Neuronal stem cell (in vitro differentiated cells): ENCODE results near the gene MGMT.
A peak's percentile ranks its signal among the peaks of the same experiment; 100 is the strongest.

ENCODE experiments used
- DNase-seq: peaks from one replicate; pipeline ENCODE4 v3.0.0-alpha.2; 2013; ENCODE audit warnings: low spot score
- H2AFZ ChIP-seq: one replicate; pipeline ENCODE4 v1.6.1; 2013; ENCODE audit warnings: mild to moderate bottlenecking, low read length, inconsistent platforms
- H2AK5ac ChIP-seq: 2 replicates; pipeline ENCODE4 v1.6.1; 2013; ENCODE audit warnings: low read depth, mild to moderate bottlenecking, inconsistent platforms, low read length, moderate library complexity, mixed read lengths
- H2BK120ac ChIP-seq: 2 replicates; pipeline ENCODE4 v1.6.1; 2013; ENCODE audit warnings: low read depth, mild to moderate bottlenecking, inconsistent platforms, low read length, moderate library complexity, mixed read lengths
- H2BK12ac ChIP-seq: one replicate; pipeline ENCODE4 v1.6.1; 2013; ENCODE audit warnings: low read length, inconsistent platforms
- H2BK15ac ChIP-seq: 2 replicates; pipeline ENCODE4 v1.6.1; 2013; ENCODE audit warnings: mild to moderate bottlenecking, low read length, inconsistent platforms, mixed read lengths
- H2BK5ac ChIP-seq: one replicate; pipeline ENCODE4 v1.6.1; 2013; ENCODE audit warnings: inconsistent platforms, mild to moderate bottlenecking, low read length, moderate library complexity
- H3K14ac ChIP-seq: one replicate; pipeline ENCODE4 v1.6.1; 2013; ENCODE audit warnings: low read length, inconsistent platforms
- H3K18ac ChIP-seq: 2 replicates; pipeline ENCODE4 v1.6.1; 2013; ENCODE audit warnings: low read length, inconsistent platforms
- H3K23ac ChIP-seq: 2 replicates; pipeline ENCODE4 v1.6.1; 2013; ENCODE audit warnings: low read depth, mild to moderate bottlenecking, mixed read lengths, low read length, inconsistent platforms; ENCODE audit not compliant: poor library complexity
- H3K27ac ChIP-seq: replicated peaks from 3 replicates; pipeline ENCODE4 v1.5.1; 2013; ENCODE audit warnings: low read length, inconsistent platforms
- H3K27me3 ChIP-seq, 3 experiments: 2 replicates each; pipeline ENCODE4 v1.6.1; 2013; ENCODE audit warnings: low read length in 3 of 3, mild to moderate bottlenecking in 2 of 3, inconsistent platforms in 1 of 3, low read depth in 1 of 3, mixed read lengths in 1 of 3, moderate library complexity in 1 of 3; ENCODE audit not compliant: control insufficient read depth in 3 of 3, insufficient read depth in 3 of 3
- H3K36me3 ChIP-seq, 2 donors: replicated peaks in 1 of 2; 2 replicates each; pipeline ENCODE4 v1.6.1; 2013; ENCODE audit warnings: low read length in 2 of 2; ENCODE audit not compliant: control insufficient read depth in 2 of 2, insufficient read depth in 2 of 2
- H3K4ac ChIP-seq: 2 replicates; pipeline ENCODE4 v1.6.1; 2013; ENCODE audit warnings: inconsistent platforms, mild to moderate bottlenecking, low read length, moderate library complexity
- H3K4me1 ChIP-seq, 2 donors: 1 replicate in 1 of 2; 2 replicates in 1 of 2; pipeline ENCODE4 v1.6.1; 2013; ENCODE audit warnings: low read length in 2 of 2, low read depth in 1 of 2; ENCODE audit not compliant: control insufficient read depth in 2 of 2, insufficient read depth in 1 of 2
- H3K4me2 ChIP-seq: one replicate; pipeline ENCODE4 v1.6.1; 2013; ENCODE audit warnings: mild to moderate bottlenecking, low read length, inconsistent platforms; ENCODE audit not compliant: insufficient read depth, poor library complexity, severe bottlenecking
- H3K4me3 ChIP-seq, 2 donors: 2 replicates each; pipeline ENCODE4 v1.5.1; 2013; ENCODE audit warnings: low read length in 2 of 2, mild to moderate bottlenecking in 2 of 2, inconsistent platforms in 1 of 2, moderate library complexity in 1 of 2
- H3K79me1 ChIP-seq: one replicate; pipeline ENCODE4 v1.6.1; 2013; ENCODE audit warnings: low read depth, mild to moderate bottlenecking, inconsistent platforms, low read length, moderate library complexity
- H3K9ac ChIP-seq: one replicate; pipeline ENCODE4 v1.6.1; 2013; ENCODE audit warnings: mild to moderate bottlenecking, low read depth, low read length, inconsistent platforms; ENCODE audit not compliant: poor library complexity
- H3K9me3 ChIP-seq, 2 donors: replicated peaks in 1 of 2; 2 replicates each; pipeline versions ENCODE3 to v1.6.1; 2013; ENCODE audit warnings: low read length in 2 of 2, mild to moderate bottlenecking in 2 of 2, inconsistent platforms in 1 of 2, low read depth in 1 of 2, mixed read lengths in 1 of 2, moderate library complexity in 1 of 2; ENCODE audit not compliant: control insufficient read depth in 2 of 2, insufficient read depth in 1 of 2
- H4K8ac ChIP-seq: one replicate; pipeline ENCODE4 v1.6.1; 2013; ENCODE audit warnings: low read depth, mild to moderate bottlenecking, inconsistent platforms, low read length, moderate library complexity
- H4K91ac ChIP-seq: one replicate; pipeline ENCODE4 v1.6.1; 2013; ENCODE audit warnings: low read length, low read depth, mild to moderate bottlenecking, inconsistent platforms; ENCODE audit not compliant: poor library complexity
- WGBS, 2 donors: extraction: QIAGEN DNeasy Blood & Tissue Kit; methylation state at CpG; one replicate each; pipeline ENCODE4 v1.1.7; 2013; ENCODE audit warnings: missing lambda C conversion rate in 2 of 2, mixed read lengths in 1 of 2; ENCODE audit not compliant: insufficient read length in 2 of 2, insufficient replicate concordance in 1 of 2; ENCODE audit errors: extremely low coverage in 2 of 2; 5-methylcytosine and 5-hydroxymethylcytosine counted together

MGMT gene

GRCh38 chr10:129788215-129788614 lies 321.2 kb downstream of the MGMT start:
- Histone ChIP-seq H4K91ac (no peak overlapping the region), H3K18ac (peak overlapping the region; percentile 8), H2AFZ (no peak overlapping the region), H3K36me3 (peaks cover 0 to 2% of the 10 kb centered on the region in 2 donors), H2BK15ac (no peak overlapping the region), H3K9ac (no peak overlapping the region), H2BK5ac (no peak overlapping the region), H3K4ac (no peak overlapping the region), H3K9me3 (peaks cover 0 to 2% of the 10 kb centered on the region in 2 donors), H2BK120ac (no peak overlapping the region), H3K23ac (no peak overlapping the region), H2BK12ac (no peak overlapping the region), H3K4me3 (no peak overlapping the region), H3K4me2 (no peak overlapping the region), H3K27ac (no peak overlapping the region), H4K8ac (no peak overlapping the region), H3K4me1 (no peaks in the 10 kb centered on the region), H2AK5ac (no peak overlapping the region), H3K27me3 (no peaks in the 10 kb centered on the region), H3K14ac (no peak overlapping the region), H3K79me1 (no peaks in the 10 kb centered on the region)
- whole genome bisulfite sequencing, 2 donors, result no CpG with 5 or more reads among the region's 10 CpGs
- DNase-seq, result no peak

DNA sequence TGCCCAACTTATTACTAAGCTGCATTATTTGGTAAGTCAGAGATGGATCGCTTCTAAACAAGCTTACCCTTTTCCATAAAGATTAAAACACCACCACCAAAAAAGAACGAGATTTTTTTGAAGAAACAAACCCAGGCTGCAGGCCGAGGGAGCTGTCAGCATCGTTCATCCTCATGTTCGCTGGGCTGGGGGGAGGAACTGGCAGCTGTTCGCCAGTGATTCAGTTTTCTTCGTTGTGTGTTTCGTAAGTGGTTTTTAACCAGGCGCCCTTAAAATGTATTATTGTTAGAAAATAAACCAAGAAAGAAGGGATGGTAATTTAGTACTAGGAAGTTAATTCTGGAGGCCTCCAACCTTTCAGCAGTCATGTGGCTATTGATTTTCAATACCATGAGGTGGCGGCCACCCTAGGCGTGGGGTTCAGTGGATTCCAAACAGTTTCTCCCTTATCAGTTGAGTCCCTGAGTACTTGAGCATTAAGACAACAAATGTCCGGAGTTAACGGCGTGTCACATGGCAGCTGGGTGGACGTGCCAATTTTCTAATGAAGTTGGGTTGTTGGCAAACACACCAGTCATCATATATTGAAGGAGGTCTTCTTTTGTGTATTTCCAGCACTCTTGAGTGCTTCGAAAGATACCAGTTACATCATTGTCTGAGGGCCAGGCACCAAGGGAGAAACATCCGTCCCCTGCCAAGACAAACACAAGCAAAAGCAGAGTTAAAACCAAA lies 323.8 kb downstream of the MGMT start:
- Histone ChIP-seq H3K4me1 (peaks cover 0 to 1% of the 10 kb centered on the region in 2 donors), H2BK15ac (no peak overlapping the region), H3K27ac (no peak overlapping the region), H3K4me2 (no peak overlapping the region), H3K27me3 (no peaks in the 10 kb centered on the region), H2BK120ac (no peak overlapping the region), H4K8ac (no peak overlapping the region), H3K9ac (no peak overlapping the region), H3K4me3 (no peak overlapping the region), H3K14ac (no peak overlapping the region), H2AFZ (no peak overlapping the region), H4K91ac (no peak overlapping the region), H3K23ac (no peak overlapping the region), H3K36me3 (peaks cover 0 to 2% of the 10 kb centered on the region in 2 donors), H2BK12ac (no peak overlapping the region), H2AK5ac (no peak overlapping the region), H3K9me3 (peaks cover 0 to 2% of the 10 kb centered on the region in 2 donors), H3K79me1 (no peaks in the 10 kb centered on the region), H3K4ac (no peak overlapping the region), H3K18ac (no peak overlapping the region), H2BK5ac (no peak overlapping the region)
- no peak for DNase-seq
- no CpG with 5 or more reads among the region's 17 CpGs for WGBS, 2 donors

DNA sequence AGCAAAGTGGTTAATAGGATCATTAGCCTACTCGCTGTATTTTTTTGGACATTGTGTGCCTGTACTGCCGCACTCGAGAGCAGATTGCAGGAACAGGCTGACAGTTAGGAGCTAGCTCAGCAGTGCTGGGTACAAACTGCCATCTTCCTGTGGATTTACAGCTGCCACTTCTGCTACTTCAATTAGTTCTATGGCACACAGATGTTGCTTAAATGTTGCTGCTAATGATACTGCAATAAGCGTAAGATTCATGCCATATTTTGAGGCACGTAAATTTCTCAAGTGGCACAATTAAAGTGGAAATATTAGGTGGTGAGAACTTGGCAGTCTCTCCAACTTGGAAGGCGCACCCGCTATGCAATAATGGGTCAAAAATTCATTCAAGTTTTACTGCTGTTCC lies 325.1 kb downstream of the MGMT start:
- DNase-seq, result no peak
- Histone ChIP-seq H2BK12ac (no peak overlapping the region), H2AFZ (no peak overlapping the region), H3K4ac (no peak overlapping the region), H3K4me1 (peaks cover 0 to 1% of the 10 kb centered on the region in 2 donors), H3K9me3 (peaks cover 0 to 2% of the 10 kb centered on the region in 2 donors), H4K8ac (no peak overlapping the region), H3K14ac (no peak overlapping the region), H3K18ac (no peak overlapping the region), H2BK15ac (no peak overlapping the region), H2BK5ac (no peak overlapping the region), H3K23ac (no peak overlapping the region), H3K9ac (no peak overlapping the region), H4K91ac (no peak overlapping the region), H3K4me2 (no peak overlapping the region), H3K79me1 (no peaks in the 10 kb centered on the region), H2AK5ac (no peak overlapping the region), H3K36me3 (peaks cover 0 to 2% of the 10 kb centered on the region in 2 donors), H2BK120ac (no peak overlapping the region), H3K27ac (no peak overlapping the region), H3K27me3 (no peaks in the 10 kb centered on the region), H3K4me3 (no peak overlapping the region)
- no CpG with 5 or more reads among the region's 7 CpGs for WGBS, 2 donors

- H2BK120ac ChIP-seq, result no peak overlapping the region
- no peak overlapping the region for H3K14ac ChIP-seq
- no peak overlapping the region for H2BK12ac ChIP-seq
- no peak overlapping the region for H2AK5ac ChIP-seq
- H3K4me2 ChIP-seq, result no peak overlapping the region
- H3K9me3 ChIP-seq, result peaks cover 0 to 2% of the 10 kb centered on the region in 2 donors
- no peaks in the 10 kb centered on the region for H3K27me3 ChIP-seq
- no peak overlapping the region for H4K91ac ChIP-seq
- peak overlapping the region in 1 of 2 donors; percentile 13 for H3K4me3 ChIP-seq
- DNase-seq, result no peak
- peaks cover 0 to 1% of the 10 kb centered on the region in 2 donors for H3K4me1 ChIP-seq
- H2BK5ac ChIP-seq, result peak overlapping the region; percentile 7
- H3K36me3 ChIP-seq, result peaks cover 0 to 2% of the 10 kb centered on the region in 2 donors
- H2BK15ac ChIP-seq, result no peak overlapping the region
- H3K18ac ChIP-seq, result no peak overlapping the region
- H4K8ac ChIP-seq, result no peak overlapping the region
- peak overlapping the region; percentile 12 for H3K23ac ChIP-seq
- H3K4ac ChIP-seq, result no peak overlapping the region
- no peaks in the 10 kb centered on the region for H3K79me1 ChIP-seq
- no peak overlapping the region for H2AFZ ChIP-seq
- WGBS, 2 donors, result no CpG with 5 or more reads among the region's 10 CpGs
- H3K9ac ChIP-seq, result no peak overlapping the region
- H3K27ac ChIP-seq, result no peak overlapping the region
These were observed 325.8 kb downstream of the MGMT start for GRCh38 chr10:129792864-129793263.
